B cell (primary cell): Measurements from ENCODE around the gene CAMK2G. TPM values are rescaled to one million over a fixed set of nuclear protein-coding genes. Genes with fewer than 3 reads are reported as not detected.

Experiments used
- ATAC-seq: fragments of 200-7000 bp; cut with Tn5 transposase; one replicate; pipeline ENCODE4 v1.10.0; 2021; ENCODE audit warnings: low read depth, mild to moderate bottlenecking, moderate number of reproducible peaks, moderate library complexity
- CTCF ChIA-PET: fragments of 350-600 bp; sonication (Branson Sonifier 250); formaldehyde crosslinking; loops from one replicate; lab custom pipeline; 2021; ENCODE audit warnings: antibody characterized with exemption, inconsistent platforms; lab: Charles Lee
- POLR2A ChIA-PET: fragments of 350-600 bp; sonication (Branson Sonifier 250); formaldehyde crosslinking; loops from one replicate; lab custom pipeline; 2021; ENCODE audit warnings: antibody characterized with exemption; lab: Charles Lee
- DNase-seq: peaks from one replicate; pipeline ENCODE4 v3.0.0; 2013
- H2AFZ ChIP-seq: 2 replicates; pipeline ENCODE4 v1.6.1; 2012; ENCODE audit warnings: mild to moderate bottlenecking, low read depth, low read length; ENCODE audit not compliant: insufficient read depth, poor library complexity, severe bottlenecking
- H3K27ac ChIP-seq, 2 donors: 1 replicate in 1 of 2; 2 replicates in 1 of 2; pipeline ENCODE4 v1.5.1; 2012 to 2013; ENCODE audit warnings: low read length in 2 of 2, mild to moderate bottlenecking in 2 of 2, moderate library complexity in 1 of 2
- H3K27me3 ChIP-seq, 4 experiments: fragments of 200-600 bp in 1 of 4; sonication (generic) in 1 of 4; replicated peaks in 1 of 4; 1 replicate in 2 of 4; 2 replicates in 2 of 4; pipeline versions ENCODE4 v1.6.1 to v1.7.0; 2013 to 2016; ENCODE audit warnings: low read length in 3 of 4, mild to moderate bottlenecking in 2 of 4, mixed read lengths in 1 of 4, moderate library complexity in 1 of 4; ENCODE audit not compliant: insufficient read depth in 4 of 4, control insufficient read depth in 3 of 4; ENCODE audit errors: control extremely low read depth in 1 of 4
- H3K36me3 ChIP-seq, 2 experiments: replicated peaks in 1 of 2; 1 replicate in 1 of 2; 2 replicates in 1 of 2; pipeline versions ENCODE4 v1.6.1 to v1.7.1; 2013; ENCODE audit warnings: low read length in 1 of 2; ENCODE audit not compliant: insufficient read depth in 2 of 2, control insufficient read depth in 1 of 2; ENCODE audit errors: control extremely low read depth in 1 of 2, extremely low read depth in 1 of 2
- H3K4me1 ChIP-seq, 2 donors: fragments of 200-600 bp in 1 of 2; sonication (generic) in 1 of 2; 1 replicate in 1 of 2; 2 replicates in 1 of 2; pipeline versions ENCODE4 v1.5.1 to v1.6.1; 2013 to 2017; ENCODE audit warnings: low read length in 2 of 2; ENCODE audit not compliant: control insufficient read depth in 2 of 2, insufficient read depth in 2 of 2
- H3K4me2 ChIP-seq: replicated peaks from 2 replicates; pipeline ENCODE3; 2012; ENCODE audit warnings: mild to moderate bottlenecking, low read depth, low read length; ENCODE audit not compliant: poor library complexity, severe bottlenecking
- H3K4me3 ChIP-seq, 5 experiments: fragments of 200-600 bp in 1 of 5; sonication (generic) in 1 of 5; 1 replicate in 3 of 5; 2 replicates in 2 of 5; pipeline versions ENCODE4 v1.5.1 to v1.7.0; 2011 to 2016; ENCODE audit warnings: low read length in 4 of 5, mild to moderate bottlenecking in 4 of 5, low read depth in 2 of 5, control low read depth in 1 of 5, moderate library complexity in 1 of 5; ENCODE audit not compliant: insufficient read depth in 1 of 5; ENCODE audit errors: control extremely low read depth in 1 of 5, extremely low read depth in 1 of 5
- H3K79me2 ChIP-seq: fragments of 200-600 bp; sonication (generic); one replicate; pipeline ENCODE4 v1.6.0; 2016; ENCODE audit warnings: low read length; ENCODE audit not compliant: control insufficient read depth, insufficient read depth
- H3K9ac ChIP-seq: fragments of 200-600 bp; sonication (generic); 2 replicates; pipeline ENCODE4 v1.6.1; 2017; ENCODE audit warnings: mild to moderate bottlenecking, low read length, moderate library complexity
- H3K9me3 ChIP-seq, 3 donors: one replicate each; pipeline versions ENCODE4 v1.6.1 to v1.7.1; 2013; ENCODE audit warnings: low read length in 2 of 3; ENCODE audit not compliant: control insufficient read depth in 2 of 3, insufficient read depth in 1 of 3; ENCODE audit errors: control extremely low read depth in 1 of 3
- H4K20me1 ChIP-seq: 2 replicates; pipeline ENCODE4 v1.6.0; 2012; ENCODE audit warnings: mild to moderate bottlenecking, low read length; ENCODE audit not compliant: insufficient read depth, control insufficient read depth, poor library complexity, severe bottlenecking
- H3K27ac Mint-ChIP-seq: one replicate; pipeline ENCODE4 v1.8.0; 2021; ENCODE audit warnings: mixed read lengths
- H3K27me3 Mint-ChIP-seq: one replicate; pipeline ENCODE4 v1.8.0; 2021; ENCODE audit warnings: mixed read lengths
- H3K4me1 Mint-ChIP-seq: one replicate; pipeline ENCODE4 v1.8.0; 2021; ENCODE audit warnings: mixed read lengths
- H3K4me3 Mint-ChIP-seq: one replicate; pipeline ENCODE4 v1.8.0; 2021; ENCODE audit warnings: mixed read lengths
- H3K9me3 Mint-ChIP-seq: one replicate; pipeline ENCODE4 v1.8.0; 2022; ENCODE audit warnings: mixed read lengths; ENCODE audit not compliant: insufficient read depth
- CTCF ChIP-seq: fragments of 200-600 bp; IDR thresholded peaks from one replicate; pipeline ENCODE4 v1.8.0; 2022; ENCODE audit warnings: antibody characterized with exemption, mild to moderate bottlenecking
- EZH2 ChIP-seq: IDR thresholded peaks from 2 replicates; pipeline ENCODE4 v1.6.1; 2012; ENCODE audit warnings: borderline replicate concordance, low read depth, mild to moderate bottlenecking, moderate library complexity, low read length; ENCODE audit not compliant: insufficient read depth, poor library complexity, severe bottlenecking
- WGBS: methylation state at CpG from one replicate; pipeline ENCODE4 v1.1.5; 2013; ENCODE audit warnings: missing lambda C conversion rate; ENCODE audit not compliant: insufficient coverage; 5-methylcytosine and 5-hydroxymethylcytosine counted together
- intact Hi-C: fragments of 100-400 bp; cut with micrococcal nuclease; formaldehyde crosslinking; loops from one replicate; pipeline ENCODE4 v1.10.0; 2022
- polyA minus RNA-seq: library from RNA; depleted of rRNA, polyadenylated mRNA; stranded (reverse); fragments of >200 nt; gene quantifications from 2 replicates; pipeline ENCODE4 v1.2.3, GENCODE V29; 2012
- polyA plus RNA-seq: library from polyadenylated mRNA; depleted of rRNA; stranded (reverse); fragments of >200 nt; gene quantifications from 2 replicates; pipeline ENCODE4 v1.2.3, GENCODE V29; 2012
- total RNA-seq, 2 donors: library from RNA; stranded (reverse); fragments of 120-200 nt in 1 of 2; gene quantifications; 1 replicate in 1 of 2; 2 replicates in 1 of 2; pipeline versions ENCODE4 v1.2.3 to v1.2.4, GENCODE V29; 2013 to 2022

The CAMK2G gene
- 42.7 and 45.1 TPM in 2 replicates for total RNA-seq
- 22.3 TPM for total RNA-seq (2013)
- polyA plus RNA-seq, result 45.9 and 48.7 TPM in 2 replicates
- 29.2 and 38.7 TPM in 2 replicates for polyA minus RNA-seq

- Histone ChIP-seq H3K4me2 (peak within 1 kb of the TSS; percentile 95), H3K4me3 (peak within 1 kb of the TSS; percentile 81 to 98 (median 92)), H3K9ac (peak within 1 kb of the TSS; percentile 94), H3K79me2 (peaks cover 46% of the 10 kb centered on the region), H4K20me1 (peaks cover 23% of the 10 kb centered on the region), H3K27ac (peak within 1 kb of the TSS; percentile 71 to 74), H3K36me3 (peaks cover 0 to 24% of the 10 kb centered on the region in 2 experiments), H2AFZ (peak within 1 kb of the TSS; percentile 87), H3K4me1 (peaks cover 18 to 39% of the 10 kb centered on the region in 2 donors), H3K9me3 (no peaks in the 10 kb centered on the region), H3K27me3 (no peaks in the 10 kb centered on the region)
- Mint-ChIP-seq H3K27ac (peak within 1 kb of the TSS; percentile 85), H3K9me3 (no peaks in the 10 kb centered on the region), H3K4me1 (peaks cover 46% of the 10 kb centered on the region), H3K27me3 (no peaks in the 10 kb centered on the region), H3K4me3 (peak within 1 kb of the TSS; percentile 95)
- WGBS, result under 1% methylated on average over 84 of the region's 95 CpGs
- ChIA-PET CTCF (interaction anchor here (1.0 to 16.5 kb wide), 7 partner anchors 9 to 206 kb away, joined by 3 to 498 read pairs (median 4); no protein-coding TSS in a partner anchor), POLR2A (interaction anchor here (0.5 to 2.4 kb wide), 4 partner anchors 8 to 379 kb away, joined by 3 to 9 read pairs (median 8); no protein-coding TSS in a partner anchor)
- DNase-seq (peak; percentile 92), ATAC-seq (peak; percentile 87)
- TF ChIP-seq EZH2, result no peak
- TF ChIP-seq CTCF, result no peak
- intact Hi-C loops, result loop anchor here (1.0 to 10.0 kb wide), 5 partner anchors 8 to 1360 kb away; partner anchors contain the start of gene COMTD1
Measured at GRCh38 chr10:73874267-73875138, at the start of gene CAMK2G. Gene CAMK2G, minus strand, starts transcription at chr10:73874555. Its CDS starts 94 bp downstream, at chr10:73874461.

- no peak overlapping the region for H3K9ac ChIP-seq
- CTCF ChIA-PET, result no interaction called here
- H4K20me1 ChIP-seq, result no peaks in the 10 kb centered on the region
- peaks cover 7 to 26% of the 10 kb centered on the region in 2 donors for H3K4me1 ChIP-seq
- no peak for DNase-seq
- no peak overlapping the region for H3K4me2 ChIP-seq
- H3K36me3 ChIP-seq, result no peaks in the 10 kb centered on the region
- TF ChIP-seq EZH2, result no peak
- H3K27ac Mint-ChIP-seq, result no peak overlapping the region
- H3K27ac ChIP-seq, result no peak overlapping the region
- peaks cover 17% of the 10 kb centered on the region for H3K4me1 Mint-ChIP-seq
- POLR2A ChIA-PET, result no interaction called here
- H3K27me3 Mint-ChIP-seq, result no peaks in the 10 kb centered on the region
- no peak for ATAC-seq
- no peaks in the 10 kb centered on the region for H3K27me3 ChIP-seq
- 80% methylated on average over 1 of the region's 2 CpGs for WGBS
- H3K4me3 ChIP-seq, result no peak overlapping the region
- H3K9me3 Mint-ChIP-seq, result no peaks in the 10 kb centered on the region
- no peaks in the 10 kb centered on the region for H3K79me2 ChIP-seq
- intact Hi-C loops, result no loop called here
- H2AFZ ChIP-seq, result no peak overlapping the region
- no peak overlapping the region for H3K4me3 Mint-ChIP-seq
- peaks cover 0 to 14% (median 0%) of the 10 kb centered on the region in 3 donors for H3K9me3 ChIP-seq
Measured at GRCh38 chr10:73922864-73923133, 48.4 kb upstream of the CAMK2G start.
